Activated CD8-positive, alpha-beta T cell treated with anti-CD3 and anti-CD28 coated beads for 36 hours (primary cell): ENCODE data around the gene L3MBTL2. TPM values are rescaled to one million over a fixed set of nuclear protein-coding genes. Genes with fewer than 3 reads are reported as not detected.

Source experiments
- ATAC-seq: fragments of 200-7000 bp; cut with Tn5 transposase; one replicate; pipeline ENCODE4 v1.10.0; 2021; ENCODE audit warnings: mild to moderate bottlenecking, moderate library complexity
- CTCF ChIA-PET: fragments of 350-600 bp; sonication (Branson Sonifier 250); formaldehyde crosslinking; loops from one replicate; lab custom pipeline; 2021; ENCODE audit warnings: antibody characterized with exemption; lab: Charles Lee
- POLR2A ChIA-PET: fragments of 350-600 bp; sonication (Branson Sonifier 250); formaldehyde crosslinking; loops from one replicate; lab custom pipeline; 2021; ENCODE audit warnings: antibody characterized with exemption; lab: Charles Lee
- DNase-seq: peaks from one replicate; pipeline ENCODE4 v3.0.0-alpha.2; 2020
- H3K27ac Mint-ChIP-seq: one replicate; pipeline ENCODE4 v1.8.0; 2021; ENCODE audit warnings: mild to moderate bottlenecking, mixed read lengths
- H3K27me3 Mint-ChIP-seq: one replicate; pipeline ENCODE4 v1.8.0; 2021; ENCODE audit warnings: mixed read lengths
- H3K36me3 Mint-ChIP-seq: one replicate; pipeline ENCODE4 v1.8.0; 2021; ENCODE audit warnings: low read depth, mixed read lengths
- H3K4me1 Mint-ChIP-seq: one replicate; pipeline ENCODE4 v1.8.0; 2021; ENCODE audit warnings: low read depth, mixed read lengths
- H3K4me3 Mint-ChIP-seq: one replicate; pipeline ENCODE4 v1.8.0; 2021; ENCODE audit warnings: mild to moderate bottlenecking, moderate library complexity, mixed read lengths
- H3K9me3 Mint-ChIP-seq: one replicate; pipeline ENCODE4 v1.8.0; 2021; ENCODE audit warnings: mixed read lengths
- intact Hi-C: fragments of 100-400 bp; cut with micrococcal nuclease; formaldehyde crosslinking; loops from one replicate; pipeline ENCODE4 v1.10.0; 2022
- total RNA-seq, 2 experiments: library from RNA; stranded (reverse); gene quantifications; one replicate each; pipeline ENCODE4 v1.2.3, GENCODE V29; 2021
- TF ChIP-seq, protein P1 (sequence below): fragments of 200-600 bp; IDR thresholded peaks from one replicate; pipeline ENCODE4 v1.8.0; 2022; ENCODE audit warnings: antibody characterized with exemption, mild to moderate bottlenecking

The L3MBTL2 gene
- total RNA-seq, 2 experiments from 2014 or later: 25.6 to 28.3 TPM

DNA sequence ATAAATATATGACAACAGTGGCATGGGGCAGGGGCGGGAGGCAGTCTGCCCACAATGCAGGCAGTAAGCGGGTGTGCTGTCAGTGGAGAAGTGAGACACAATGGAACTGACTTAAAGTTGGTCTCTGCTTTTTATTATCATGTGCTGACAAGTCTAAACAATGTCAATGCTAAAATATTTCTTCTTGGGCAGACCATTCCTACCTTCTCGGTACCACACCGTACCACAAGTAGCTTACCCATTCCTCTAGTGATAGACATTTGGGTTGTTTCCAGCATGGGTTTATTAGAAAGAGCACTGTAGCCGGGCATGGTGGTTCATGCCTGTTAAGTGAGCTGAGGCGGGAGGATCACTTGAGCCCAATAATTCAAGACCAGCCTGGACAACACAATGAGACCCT, 38.2 kb downstream of the L3MBTL2 start:
- no peak for DNase-seq
- no peaks in the 10 kb centered on the region for H3K27me3 Mint-ChIP-seq
- intact Hi-C loops: no loop called here
- CTCF ChIA-PET: no interaction called here
- H3K27ac Mint-ChIP-seq: no peak overlapping the region
- peaks cover 11% of the 10 kb centered on the region for H3K36me3 Mint-ChIP-seq
- no peaks in the 10 kb centered on the region for H3K4me1 Mint-ChIP-seq
- H3K4me3 Mint-ChIP-seq: no peak overlapping the region
- ATAC-seq: no peak
- TF ChIP-seq, protein P1, sequence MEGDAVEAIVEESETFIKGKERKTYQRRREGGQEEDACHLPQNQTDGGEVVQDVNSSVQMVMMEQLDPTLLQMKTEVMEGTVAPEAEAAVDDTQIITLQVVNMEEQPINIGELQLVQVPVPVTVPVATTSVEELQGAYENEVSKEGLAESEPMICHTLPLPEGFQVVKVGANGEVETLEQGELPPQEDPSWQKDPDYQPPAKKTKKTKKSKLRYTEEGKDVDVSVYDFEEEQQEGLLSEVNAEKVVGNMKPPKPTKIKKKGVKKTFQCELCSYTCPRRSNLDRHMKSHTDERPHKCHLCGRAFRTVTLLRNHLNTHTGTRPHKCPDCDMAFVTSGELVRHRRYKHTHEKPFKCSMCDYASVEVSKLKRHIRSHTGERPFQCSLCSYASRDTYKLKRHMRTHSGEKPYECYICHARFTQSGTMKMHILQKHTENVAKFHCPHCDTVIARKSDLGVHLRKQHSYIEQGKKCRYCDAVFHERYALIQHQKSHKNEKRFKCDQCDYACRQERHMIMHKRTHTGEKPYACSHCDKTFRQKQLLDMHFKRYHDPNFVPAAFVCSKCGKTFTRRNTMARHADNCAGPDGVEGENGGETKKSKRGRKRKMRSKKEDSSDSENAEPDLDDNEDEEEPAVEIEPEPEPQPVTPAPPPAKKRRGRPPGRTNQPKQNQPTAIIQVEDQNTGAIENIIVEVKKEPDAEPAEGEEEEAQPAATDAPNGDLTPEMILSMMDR: no peak
- no peaks in the 10 kb centered on the region for H3K9me3 Mint-ChIP-seq
- POLR2A ChIA-PET: interaction anchor here (0.8 to 2.4 kb wide), 6 partner anchors 10 to 39 kb away, joined by 3 to 7 read pairs (median 4); no protein-coding TSS in a partner anchor

DNA sequence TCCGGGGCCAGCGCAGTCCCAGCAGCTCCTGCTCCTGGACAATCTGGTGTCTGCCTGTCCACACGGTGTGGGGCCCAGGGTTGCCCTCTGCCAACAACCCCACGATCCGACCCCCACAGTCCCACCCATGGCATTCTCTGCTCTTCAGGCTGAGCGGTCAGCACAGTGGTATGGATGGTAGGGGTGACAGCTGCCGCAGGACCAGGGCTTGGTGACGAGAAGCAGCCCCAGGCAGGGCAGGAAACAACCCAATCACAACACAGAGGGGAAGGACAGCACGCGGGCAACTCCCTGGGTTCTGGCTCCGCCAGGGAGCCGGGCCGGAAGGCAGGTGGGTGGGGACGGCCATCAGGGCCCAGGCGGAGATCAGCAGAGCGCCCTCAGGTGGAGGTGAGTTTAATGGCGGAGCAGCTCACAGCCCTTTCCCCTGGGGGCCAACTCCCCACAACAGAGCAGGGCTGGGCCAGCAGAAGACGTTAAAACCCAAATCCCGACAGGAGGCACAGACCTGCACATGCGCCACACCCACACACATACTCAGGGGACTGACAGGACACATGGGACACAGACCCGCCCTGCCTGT, 40.9 kb downstream of the L3MBTL2 start:
- POLR2A ChIA-PET: interaction anchor here (0.9 to 2.4 kb wide), 2 partner anchors 9 to 70 kb away, joined by 3 to 7 read pairs; no protein-coding TSS in a partner anchor
- no peak for ATAC-seq

DNA sequence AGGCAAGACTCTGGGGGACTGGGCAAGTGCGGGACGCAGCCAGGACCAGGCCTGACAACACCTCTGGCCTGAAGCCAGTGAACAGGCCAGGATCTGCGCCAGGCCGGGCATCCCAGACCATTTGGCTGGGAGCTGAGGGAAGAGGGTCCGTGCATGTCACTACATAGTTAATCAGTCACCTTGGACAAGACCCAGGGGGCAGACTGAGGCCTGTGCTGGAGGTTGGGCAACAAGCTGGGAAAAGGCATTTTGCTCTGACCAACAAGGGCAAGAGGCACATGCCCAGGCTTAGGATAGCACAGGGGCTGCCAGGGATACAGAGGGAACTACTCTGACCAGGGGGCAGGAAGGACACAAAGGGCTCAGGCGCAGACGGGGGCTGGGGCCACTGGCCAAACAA, 42.6 kb downstream of the L3MBTL2 start:
- intact Hi-C loops: no loop called here

More for the DNA sequence above, 40.9 kb downstream of the L3MBTL2 start:
- DNase-seq: no peak
- TF ChIP-seq, protein P1: no peak
- no peaks in the 10 kb centered on the region for H3K9me3 Mint-ChIP-seq
- no peak overlapping the region for H3K4me3 Mint-ChIP-seq
- CTCF ChIA-PET: interaction anchor here (0.8 to 1.1 kb wide), 3 partner anchors 9 to 18 kb away, joined by 3 read pairs; no protein-coding TSS in a partner anchor
- H3K27ac Mint-ChIP-seq: no peak overlapping the region
- no peaks in the 10 kb centered on the region for H3K4me1 Mint-ChIP-seq
- H3K36me3 Mint-ChIP-seq: peaks cover 23% of the 10 kb centered on the region
- intact Hi-C loops: no loop called here
- no peaks in the 10 kb centered on the region for H3K27me3 Mint-ChIP-seq

DNA sequence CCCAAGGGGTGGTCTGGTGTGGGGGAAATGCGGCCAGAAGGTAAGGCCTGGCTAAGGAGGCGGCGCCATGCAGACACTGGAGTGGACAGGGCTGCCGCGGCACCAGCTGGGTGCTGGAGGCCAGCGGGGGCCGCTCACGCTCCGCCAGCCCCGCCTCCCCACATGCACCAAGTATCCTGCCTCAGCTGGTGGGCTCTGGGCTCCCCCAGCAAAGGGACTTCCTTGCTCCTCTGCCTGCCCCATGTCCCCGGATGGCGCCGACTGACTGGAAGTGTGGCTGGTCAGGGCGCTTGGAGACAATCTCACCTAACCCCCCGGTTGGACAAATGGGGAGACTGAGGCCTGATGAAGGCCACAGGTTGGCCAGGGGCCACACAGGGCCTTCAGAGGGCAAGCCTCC, 43.2 kb downstream of the L3MBTL2 start:
- H3K4me3 Mint-ChIP-seq: no peak overlapping the region
- POLR2A ChIA-PET: interaction anchor here (0.7 to 1.6 kb wide), 4 partner anchors 10 to 41 kb away, joined by 3 to 4 read pairs (median 3); no protein-coding TSS in a partner anchor
- no peak overlapping the region for H3K27ac Mint-ChIP-seq
- CTCF ChIA-PET: interaction anchor here (1.5 kb wide), 1 partner anchor 11 kb away, joined by 7 read pairs; no protein-coding TSS in a partner anchor
- H3K9me3 Mint-ChIP-seq: no peaks in the 10 kb centered on the region
- peaks cover 31% of the 10 kb centered on the region for H3K36me3 Mint-ChIP-seq
- intact Hi-C loops: no loop called here
- no peak for DNase-seq
- TF ChIP-seq, protein P1: no peak
- H3K4me1 Mint-ChIP-seq: no peaks in the 10 kb centered on the region
- H3K27me3 Mint-ChIP-seq: no peaks in the 10 kb centered on the region
- ATAC-seq: no peak

More for the DNA sequence above, 42.6 kb downstream of the L3MBTL2 start:
- H3K27ac Mint-ChIP-seq: no peak overlapping the region
- H3K9me3 Mint-ChIP-seq: no peaks in the 10 kb centered on the region
- peaks cover 32% of the 10 kb centered on the region for H3K36me3 Mint-ChIP-seq
- ChIA-PET POLR2A (interaction anchor here (0.7 to 1.6 kb wide), 4 partner anchors 10 to 41 kb away, joined by 3 to 4 read pairs (median 3); no protein-coding TSS in a partner anchor), CTCF (interaction anchor here (1.5 kb wide), 1 partner anchor 10 kb away, joined by 7 read pairs; no protein-coding TSS in a partner anchor)
- no peaks in the 10 kb centered on the region for H3K4me1 Mint-ChIP-seq
- no peak for DNase-seq
- TF ChIP-seq, protein P1: no peak
- H3K27me3 Mint-ChIP-seq: no peaks in the 10 kb centered on the region
- no peak overlapping the region for H3K4me3 Mint-ChIP-seq
- no peak for ATAC-seq

DNA sequence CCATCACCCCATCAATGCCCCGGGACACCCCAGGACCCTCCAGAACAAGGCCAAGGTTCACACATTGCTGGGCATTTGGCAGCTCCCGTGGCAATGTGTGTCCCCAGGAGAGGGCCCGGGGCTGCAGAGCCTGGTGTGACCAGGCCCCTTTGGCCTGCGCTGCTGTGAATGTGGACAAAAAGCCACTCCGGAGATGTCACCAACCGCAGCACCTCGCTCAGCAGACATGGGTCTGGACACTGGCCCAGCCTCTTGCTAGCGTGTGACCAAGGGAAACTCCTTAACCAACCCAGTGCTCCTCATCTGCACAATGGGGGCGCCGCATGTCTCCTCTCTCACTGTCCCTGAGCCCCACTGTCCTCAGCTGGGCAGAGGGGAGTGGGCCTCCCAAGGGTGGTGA, 43.6 kb downstream of the L3MBTL2 start:
- H3K36me3 Mint-ChIP-seq: peaks cover 30% of the 10 kb centered on the region
- CTCF ChIA-PET: interaction anchor here (1.8 kb wide), 1 partner anchor 11 kb away, joined by 4 read pairs; no protein-coding TSS in a partner anchor

More for the DNA sequence above, 43.6 kb downstream of the L3MBTL2 start:
- no peak for DNase-seq
- ATAC-seq: no peak
- Mint-ChIP-seq H3K4me3 (no peak overlapping the region), H3K27me3 (no peaks in the 10 kb centered on the region), H3K9me3 (no peaks in the 10 kb centered on the region), H3K27ac (no peak overlapping the region), H3K4me1 (no peaks in the 10 kb centered on the region)
- POLR2A ChIA-PET: interaction anchor here (1.0 to 1.6 kb wide), 2 partner anchors 9 to 22 kb away, joined by 3 to 4 read pairs; no protein-coding TSS in a partner anchor
- TF ChIP-seq, protein P1: no peak
- intact Hi-C loops: no loop called here
